HG03025 (cell line): ENCODE results near the gene RILPL2.
"Not testable (repeated sequence)": the region's sequence is repeated elsewhere in the genome, so short reads cannot be mapped to it uniquely, and the experiment has no call there.

Source experiments
- ATAC-seq: cut with Tn5 transposase; IDR thresholded peaks from one replicate; pipeline ENCODE4 v1.9.1; 2021; ENCODE audit warnings: mild to moderate bottlenecking, moderate library complexity; ENCODE audit not compliant: unreplicated experiment, low FRiP score

The RILPL2 gene

DNA sequence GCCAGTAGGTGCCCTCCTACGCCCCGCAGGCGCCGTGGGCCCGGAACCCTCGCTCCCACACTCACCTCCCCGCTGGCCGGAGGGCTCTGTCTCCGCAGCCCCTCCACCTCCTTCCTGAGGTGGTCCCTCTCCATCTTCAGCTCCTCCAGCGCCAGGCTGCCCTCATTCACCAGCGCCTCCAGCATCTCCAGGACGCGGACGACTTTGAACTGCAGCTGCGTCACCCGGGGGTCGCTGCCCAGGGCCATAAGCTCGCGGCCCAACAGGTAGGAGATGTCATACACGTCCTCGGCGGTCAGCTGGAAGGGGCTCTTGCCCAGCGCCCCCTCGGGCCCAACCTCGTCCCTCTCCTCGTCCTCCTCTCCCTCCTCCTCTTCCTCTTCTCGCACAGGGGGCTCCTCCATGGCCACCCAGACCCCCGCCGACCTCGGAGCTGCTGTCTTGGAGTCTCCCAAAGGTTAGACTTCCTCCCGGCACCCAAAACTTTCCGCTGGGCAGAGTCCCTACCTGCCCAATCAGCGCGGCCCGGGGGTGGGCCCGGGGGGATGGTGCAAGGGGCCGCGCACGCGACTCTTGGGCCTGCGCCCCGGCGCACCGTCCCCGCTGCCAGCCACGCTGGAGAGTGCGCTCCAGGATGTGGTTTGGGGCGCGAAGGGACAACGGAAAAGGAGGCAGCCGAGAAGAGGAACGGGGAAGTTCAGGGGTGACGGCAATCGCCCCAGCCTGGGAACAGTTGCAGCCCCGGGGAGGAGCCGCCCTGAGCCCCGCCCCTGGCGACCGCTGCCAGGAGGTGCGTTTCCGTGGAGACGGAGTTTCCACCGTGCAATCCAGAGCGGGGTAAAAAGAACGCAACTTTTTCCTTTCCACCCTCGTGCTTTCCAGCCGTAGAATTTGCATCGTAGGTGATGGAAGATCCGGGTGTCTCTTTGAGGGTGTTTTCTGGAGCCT lies at the start of gene RILPL2:
Gene RILPL2, minus strand, starts transcription at position 668 of the 948 bp plus-strand sequence. Its CDS starts 264 bp downstream, at position 404.
- peak; percentile 60 for ATAC-seq

DNA sequence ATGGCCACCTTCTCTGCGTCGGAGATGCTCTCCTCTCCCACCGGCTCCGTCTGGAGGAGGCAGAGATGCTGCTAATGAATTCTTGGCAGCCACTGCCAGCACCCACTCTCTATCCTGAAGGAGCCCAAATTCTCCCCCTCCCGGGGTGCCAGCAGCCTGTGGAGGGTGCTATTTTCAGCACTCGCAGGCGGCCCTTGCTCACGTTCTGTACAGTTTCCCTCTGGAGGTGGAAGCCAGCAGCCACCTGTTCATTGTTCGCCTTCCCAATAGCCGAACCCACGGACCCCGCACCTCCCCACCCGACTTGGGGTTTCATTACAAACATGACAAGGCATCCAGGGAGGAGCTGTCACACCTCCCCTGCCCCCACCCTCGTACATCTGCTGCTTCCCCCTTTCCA lies 49.3 kb upstream of the RILPL2 start:
- ATAC-seq = no peak

- ATAC-seq = no peak
Observed at GRCh38 chr12:123483602-123484248, 47.2 kb upstream of the RILPL2 start.

GRCh38 chr12:123482876-123483275 lies 46.4 kb upstream of the RILPL2 start:
- ATAC-seq = no peak

GRCh38 chr12:123481251-123481650 lies 44.8 kb upstream of the RILPL2 start:
- ATAC-seq = not testable (repeated sequence)

DNA sequence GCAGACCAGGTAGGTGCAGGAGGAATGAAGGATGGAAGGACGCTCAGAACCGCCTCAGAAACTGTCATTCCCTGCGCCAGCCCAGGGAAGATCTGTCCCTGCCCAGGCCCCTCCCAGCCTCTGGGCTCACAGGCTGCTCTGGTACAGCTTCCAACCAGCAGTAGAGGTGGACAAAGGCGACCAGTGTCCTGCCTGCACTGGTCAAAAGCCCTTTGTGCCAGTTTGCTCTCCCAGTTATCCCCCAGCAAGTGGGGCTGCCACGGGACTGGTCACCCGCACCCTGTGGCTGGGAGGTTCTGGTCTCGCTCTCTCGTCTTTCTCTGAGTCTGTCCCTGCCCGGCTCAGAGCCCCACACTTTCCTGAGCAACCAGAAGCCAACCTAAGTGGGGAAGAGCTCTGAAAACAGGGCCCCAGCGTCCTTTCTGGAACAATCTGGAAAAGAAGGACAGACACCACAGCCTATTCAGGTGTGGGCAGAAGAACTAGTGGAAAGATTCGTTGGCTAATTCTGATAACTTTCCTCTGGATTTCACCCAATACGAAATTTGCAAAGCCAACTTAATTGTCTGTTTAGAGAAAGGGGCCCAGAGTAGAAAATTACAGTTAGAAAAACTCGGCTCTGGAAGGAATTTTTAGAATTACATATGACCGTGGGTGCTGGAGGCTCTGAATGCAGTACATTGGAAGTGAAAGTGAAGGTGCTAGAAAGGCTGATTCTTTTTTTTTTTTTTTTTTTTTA lies 43.1 kb upstream of the RILPL2 start:
- ATAC-seq = no peak

DNA sequence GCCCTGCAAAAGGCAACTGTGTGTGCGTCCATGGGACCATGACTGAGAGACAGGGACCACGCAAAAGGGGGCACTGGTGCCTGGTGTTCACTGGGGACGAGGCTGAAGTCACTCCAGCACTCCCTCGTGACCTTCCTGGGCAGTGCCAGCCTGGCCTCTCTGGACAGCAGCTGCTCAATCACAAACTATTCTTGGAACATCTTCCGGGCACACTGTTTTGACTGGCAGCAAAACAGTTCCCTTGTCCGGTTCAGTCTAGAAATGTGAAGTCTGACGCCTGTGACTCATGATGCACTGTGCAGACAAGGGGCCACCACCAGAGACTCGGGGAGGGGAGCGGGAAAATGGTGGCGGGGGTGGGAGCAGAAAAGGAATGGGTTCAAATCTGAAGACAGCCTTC lies 42.3 kb upstream of the RILPL2 start:
- ATAC-seq = no peak

DNA sequence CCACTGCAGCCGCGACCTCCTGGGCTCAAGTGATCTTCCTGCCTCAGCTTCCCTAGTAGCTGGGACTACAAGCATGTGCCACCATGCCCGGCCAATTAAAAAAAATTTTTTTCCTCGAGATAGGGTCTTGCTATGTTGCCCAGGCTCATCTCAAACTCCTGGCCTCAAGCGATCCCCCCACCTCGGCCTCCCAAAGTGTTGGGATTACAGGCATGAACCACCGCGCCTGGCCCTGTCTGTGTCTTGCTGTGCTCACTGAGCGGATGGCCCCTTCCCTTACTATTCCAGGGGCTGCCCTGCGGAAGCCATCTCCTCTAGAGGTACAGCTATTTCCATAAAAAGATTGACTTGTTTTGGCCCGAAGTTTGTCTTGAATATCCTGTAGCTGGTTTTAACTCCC lies 41.6 kb upstream of the RILPL2 start:
- ATAC-seq = no peak

DNA sequence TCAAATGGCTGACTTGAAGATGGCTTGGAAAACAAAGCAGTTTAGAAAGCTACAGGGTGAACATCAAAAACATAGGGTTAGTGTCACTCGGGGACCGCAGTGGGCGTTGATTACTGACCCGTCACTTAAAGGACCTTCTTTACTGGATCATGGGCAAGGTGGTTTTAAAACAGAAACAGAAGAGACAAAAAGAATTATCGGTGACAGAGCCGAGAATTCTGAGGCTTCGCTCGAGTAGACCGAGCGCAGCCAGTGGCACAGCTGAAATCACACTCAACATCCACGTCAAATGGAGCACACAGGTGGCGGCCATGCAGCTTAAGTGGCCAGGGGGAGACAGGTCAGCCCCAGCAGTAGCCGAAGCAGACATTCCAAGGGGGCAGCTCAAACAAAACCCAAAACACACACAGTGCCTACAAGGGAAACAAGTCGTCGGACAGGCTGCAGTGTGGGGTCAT lies 38.8 kb upstream of the RILPL2 start:
- ATAC-seq = no peak

DNA sequence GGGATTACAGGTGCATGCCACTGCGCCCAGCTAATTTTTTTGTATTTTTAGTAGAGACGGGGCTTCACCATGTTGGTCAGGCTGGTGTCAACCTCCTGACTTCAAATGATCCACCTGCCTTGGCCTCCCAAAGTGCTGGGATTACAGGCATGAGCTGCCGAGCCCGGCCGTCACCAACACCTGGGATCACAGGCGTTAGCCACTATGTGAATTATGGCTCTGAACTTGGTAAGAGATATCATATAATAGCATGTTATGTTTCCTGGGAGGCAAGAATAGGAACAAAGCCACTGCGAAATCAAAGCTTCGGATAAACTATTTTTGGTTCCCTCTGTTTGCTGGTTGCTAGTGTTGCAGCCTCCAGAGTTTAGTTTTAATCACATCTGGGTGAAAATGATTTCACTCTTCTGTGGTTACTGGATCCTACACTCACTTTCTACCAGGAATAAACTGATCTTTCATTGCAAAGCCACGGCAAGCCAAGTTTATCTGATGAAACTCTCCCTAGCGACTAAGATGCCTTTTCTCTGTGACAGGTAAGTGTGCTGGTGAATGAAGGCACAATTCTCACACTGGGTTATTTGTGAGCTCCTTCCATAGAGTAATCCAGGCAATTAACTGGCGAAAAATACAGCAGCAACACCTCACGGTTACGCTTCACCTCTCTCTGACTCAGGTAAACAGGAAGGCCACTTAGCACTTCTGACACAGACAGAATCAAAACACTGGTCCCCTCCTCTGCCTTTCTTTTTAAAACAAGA lies 38.2 kb upstream of the RILPL2 start:
- no peak for ATAC-seq

DNA sequence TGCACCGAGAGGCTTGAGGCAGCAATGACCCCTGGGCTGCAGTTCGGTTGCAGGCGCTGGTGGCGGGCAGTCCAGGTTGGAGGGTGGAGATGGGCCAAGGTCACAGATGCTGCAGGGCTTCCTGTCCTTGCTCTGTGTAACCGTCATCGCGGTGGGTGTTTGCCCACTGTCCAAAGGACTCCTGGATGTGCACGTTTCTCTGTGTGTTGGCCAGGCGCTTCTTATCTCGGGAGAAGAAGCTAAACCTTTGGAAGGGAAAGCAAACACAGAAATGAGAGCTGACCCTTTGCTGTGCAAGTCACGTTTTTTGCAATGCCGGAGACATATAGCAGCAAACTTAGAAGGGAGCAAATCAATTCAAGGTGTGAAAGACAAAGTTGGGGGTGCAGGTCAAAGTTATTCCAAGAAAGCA lies 36.0 kb upstream of the RILPL2 start:
- no peak for ATAC-seq

DNA sequence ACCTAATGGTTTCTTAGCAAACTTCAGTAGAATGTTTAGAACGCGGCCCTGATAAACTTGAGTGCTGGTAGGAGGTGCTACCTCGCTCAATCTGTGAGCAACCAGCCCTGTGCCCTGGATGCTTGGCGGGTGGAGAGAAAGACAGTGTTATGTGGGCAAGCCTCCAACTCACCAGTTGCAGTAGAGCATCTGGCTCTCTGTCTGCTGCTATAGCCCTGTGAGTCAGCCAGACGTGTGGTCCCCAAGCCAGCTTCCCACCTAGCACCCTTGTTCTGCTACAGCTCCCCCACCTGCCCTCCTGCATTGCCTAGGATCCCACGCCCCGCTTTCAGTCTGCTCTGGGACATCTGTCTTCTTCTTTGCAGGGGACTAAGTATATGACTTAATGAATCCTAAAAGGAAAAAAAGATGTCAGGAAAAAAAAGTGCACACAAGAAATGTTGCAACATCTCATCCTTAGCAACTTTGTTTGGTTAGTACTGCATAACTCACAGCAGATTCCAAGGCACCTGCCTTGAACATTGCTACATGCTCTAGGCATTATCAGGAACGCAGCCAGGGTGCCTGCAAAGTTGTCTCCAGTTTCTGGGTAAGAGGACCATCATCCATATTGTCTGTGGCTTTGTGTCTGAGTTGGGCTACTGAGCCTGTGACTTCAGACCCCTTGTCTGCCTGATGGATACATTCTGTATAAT lies 35.0 kb upstream of the RILPL2 start:
- ATAC-seq = no peak

DNA sequence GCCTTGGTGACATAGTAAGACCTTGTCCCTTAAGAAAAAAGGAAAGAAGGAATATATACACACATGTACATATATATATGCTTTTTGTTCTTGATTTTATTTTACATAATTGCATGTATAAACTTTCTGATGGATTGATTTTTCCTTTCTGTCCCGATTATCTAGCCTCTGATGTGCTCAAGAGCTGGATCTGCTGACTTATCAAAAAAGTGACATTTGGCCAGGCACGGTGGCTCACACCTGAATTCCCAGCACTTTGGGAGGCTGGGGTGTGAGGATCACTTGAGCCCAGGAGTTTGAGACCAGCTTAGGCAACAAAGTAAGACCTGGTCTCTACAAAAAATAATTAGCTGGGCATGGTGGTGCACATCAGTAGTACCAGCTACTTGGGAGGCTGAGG lies 33.5 kb upstream of the RILPL2 start:
- ATAC-seq = no peak

DNA sequence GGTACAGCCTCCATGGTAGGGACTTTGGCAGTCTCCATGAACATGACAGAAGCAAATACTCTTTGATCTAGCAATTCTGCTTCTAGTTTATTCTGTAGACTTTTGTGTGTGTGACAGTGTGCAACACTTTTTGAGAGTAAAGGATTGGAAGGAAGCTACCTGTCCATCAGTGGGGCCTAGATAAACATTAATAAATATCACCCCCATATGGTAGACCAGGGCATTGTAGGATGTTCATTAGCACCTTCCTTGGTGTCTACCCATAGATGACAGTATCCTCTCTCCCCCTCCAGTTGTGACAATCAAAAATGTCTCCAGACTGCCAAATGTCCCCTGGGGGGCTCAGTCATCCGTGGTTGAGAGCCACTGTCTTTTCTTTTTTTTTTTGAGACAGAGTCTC lies 32.3 kb upstream of the RILPL2 start:
- no peak for ATAC-seq

GRCh38 chr12:123465084-123465483 lies 28.6 kb upstream of the RILPL2 start:
- no peak for ATAC-seq

DNA sequence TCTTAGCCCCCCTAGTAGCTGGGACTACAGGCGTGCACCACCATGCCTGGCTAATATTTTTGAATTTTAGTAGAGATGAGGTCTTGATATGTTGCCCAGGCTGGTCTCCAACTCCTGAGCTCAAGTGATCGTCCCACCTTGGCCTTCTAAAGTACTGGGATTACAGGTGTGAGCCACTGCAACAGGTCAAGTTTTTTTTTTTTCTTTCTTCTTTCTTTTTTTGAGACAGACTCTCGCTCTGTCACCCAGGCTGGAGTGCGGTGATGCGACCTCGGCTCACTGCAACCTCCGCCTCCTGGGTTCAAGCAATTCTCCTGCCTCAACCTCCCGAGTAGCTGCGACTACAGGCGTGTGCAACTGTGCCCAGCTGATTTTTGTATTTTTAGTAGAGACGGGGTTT lies 26.7 kb upstream of the RILPL2 start:
- ATAC-seq = not testable (repeated sequence)

DNA sequence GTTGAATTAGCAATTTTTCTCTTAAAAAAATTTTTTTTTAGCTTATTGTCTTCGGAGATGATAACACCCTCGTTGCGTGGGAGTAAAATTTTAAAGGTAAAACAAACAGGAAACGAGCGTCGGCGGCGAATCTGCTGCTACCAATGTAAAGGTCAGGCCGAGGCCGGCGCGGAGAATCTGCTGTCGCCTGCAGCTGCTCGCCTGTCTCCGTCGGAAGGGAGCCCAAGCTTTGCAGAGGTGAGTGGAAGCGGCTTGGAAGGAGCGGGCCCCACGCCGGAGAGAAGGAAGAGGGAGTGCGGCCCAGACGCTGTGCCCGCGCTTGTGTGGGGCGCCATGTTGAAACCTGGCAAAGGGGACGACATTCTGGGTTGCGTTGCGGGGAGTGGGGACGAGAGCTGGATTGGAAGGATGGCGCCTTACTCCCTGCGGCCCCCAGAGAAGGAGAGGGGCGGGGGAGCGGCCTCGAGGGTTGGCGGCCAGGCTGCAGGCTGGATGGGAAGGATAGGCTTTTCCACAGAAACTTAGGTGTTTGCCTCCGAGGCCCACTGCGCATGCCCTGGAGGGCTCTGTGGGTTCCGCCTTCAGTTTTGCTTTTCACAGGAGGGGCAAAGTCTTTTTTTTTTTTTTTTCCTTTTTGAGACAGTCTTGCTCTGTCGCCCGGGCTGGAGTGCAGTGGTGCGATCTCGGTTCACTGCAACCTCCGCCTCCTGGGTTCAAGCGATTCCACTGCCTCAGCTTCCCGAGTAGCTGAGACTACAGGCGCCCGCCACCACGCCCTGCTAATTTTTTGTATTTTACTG lies 21.7 kb upstream of the RILPL2 start, which contains the start of gene SNRNP35:
Gene SNRNP35, plus strand, starts transcription at position 160 of the 800 bp plus-strand sequence. CDS start 7,402 bp downstream, outside the sequence.
- peak; percentile 54 for ATAC-seq

- no peak for ATAC-seq
Observed at GRCh38 chr12:123453165-123453564, 16.7 kb upstream of the RILPL2 start.

GRCh38 chr12:123452276-123452550 lies 15.7 kb upstream of the RILPL2 start:
- not testable (repeated sequence) for ATAC-seq
